SK-N-SH treated with all-trans-retinoic acid at 6 μM for 48 hours (cell line): ENCODE data around the gene TRAK1.

Experiments
- ATAC-seq: fragments of 200-7000 bp; cut with Tn5 transposase; 3 replicates; pipeline ENCODE4 v1.9.1; 2020; ENCODE audit warnings: mild to moderate bottlenecking, moderate library complexity
- ARNTL ChIP-seq: fragments of 450-650 bp; formaldehyde crosslinking; IDR thresholded peaks from 2 replicates; pipeline ENCODE4 v1.5.0; 2020; ENCODE audit warnings: low read depth, mild to moderate bottlenecking, moderate library complexity, borderline replicate concordance
- BACH2 ChIP-seq: fragments of 250-450 bp; sonication (Bioruptor Pico); IDR thresholded peaks from 2 replicates; pipeline ENCODE4 v1.9.0; 2021; ENCODE audit warnings: mild to moderate bottlenecking, borderline replicate concordance
- CSDC2 ChIP-seq: fragments of 250-450 bp; sonication (Bioruptor Pico); IDR thresholded peaks from 2 replicates; pipeline ENCODE4 v1.5.0; 2020; ENCODE audit warnings: mild to moderate bottlenecking, moderate library complexity
- ESRRG ChIP-seq: fragments of 250-450 bp; sonication (Bioruptor Pico); IDR thresholded peaks from 2 replicates; pipeline ENCODE4 v1.6.1; 2021; ENCODE audit warnings: mild to moderate bottlenecking
- GLIS3 ChIP-seq: fragments of 250-450 bp; sonication (Bioruptor Pico); IDR thresholded peaks from 2 replicates; pipeline ENCODE4 v1.5.0; 2020; ENCODE audit warnings: mild to moderate bottlenecking, moderate library complexity
- ISL1 ChIP-seq: fragments of 250-450 bp; sonication (Bioruptor Pico); IDR thresholded peaks from 2 replicates; pipeline ENCODE4 v2.1.2; 2022; ENCODE audit warnings: mild to moderate bottlenecking, moderate library complexity
- OSR1 ChIP-seq: fragments of 250-450 bp; sonication (Bioruptor Pico); IDR thresholded peaks from 2 replicates; pipeline ENCODE4 v1.8.0; 2022; ENCODE audit warnings: moderate library complexity, mild to moderate bottlenecking, inconsistent platforms
- RARB ChIP-seq: fragments of 250-450 bp; sonication (Bioruptor Pico); IDR thresholded peaks from 2 replicates; pipeline ENCODE4 v1.8.0; 2021; ENCODE audit warnings: mild to moderate bottlenecking, moderate library complexity
- SNAI2 ChIP-seq: fragments of 250-450 bp; sonication (Bioruptor Pico); IDR thresholded peaks from 2 replicates; pipeline ENCODE4 v1.5.0; 2020; ENCODE audit warnings: mild to moderate bottlenecking, moderate library complexity
- TOX ChIP-seq: fragments of 250-450 bp; sonication (Bioruptor Pico); IDR thresholded peaks from 2 replicates; pipeline ENCODE4 v1.8.0; 2021; ENCODE audit warnings: mild to moderate bottlenecking, moderate library complexity, borderline replicate concordance
- ZC3H10 ChIP-seq: fragments of 250-450 bp; sonication (Bioruptor Pico); IDR thresholded peaks from 2 replicates; pipeline ENCODE4 v1.5.1; 2021; ENCODE audit warnings: mild to moderate bottlenecking, moderate library complexity
- ZNF565 ChIP-seq: fragments of 450-650 bp; formaldehyde crosslinking; conservative IDR thresholded peaks from 2 replicates; pipeline ENCODE4 v1.5.0; 2020; ENCODE audit warnings: low read depth, mild to moderate bottlenecking, moderate library complexity
- ZNF70 ChIP-seq: fragments of 450-650 bp; formaldehyde crosslinking; IDR thresholded peaks from 2 replicates; pipeline ENCODE4 v1.5.0; 2020; ENCODE audit warnings: mild to moderate bottlenecking, moderate library complexity
- ZNF8 ChIP-seq: fragments of 450-650 bp; formaldehyde crosslinking; IDR thresholded peaks from 2 replicates; pipeline ENCODE4 v1.5.0; 2020; ENCODE audit warnings: mild to moderate bottlenecking, moderate library complexity
- TF ChIP-seq, protein P1 (sequence below): fragments of 250-450 bp; sonication (Bioruptor Pico); IDR thresholded peaks from 2 replicates; pipeline ENCODE4 v1.5.1; 2021; ENCODE audit warnings: mild to moderate bottlenecking, moderate library complexity
- TF ChIP-seq, protein P2 (sequence below): fragments of 250-450 bp; sonication (Bioruptor Pico); IDR thresholded peaks from 2 replicates; pipeline ENCODE4 v1.5.1; 2020; ENCODE audit warnings: low read depth, mild to moderate bottlenecking, moderate library complexity
- TF ChIP-seq, protein P3 (sequence below): fragments of 250-450 bp; sonication (Bioruptor Pico); IDR thresholded peaks from 2 replicates; pipeline ENCODE4 v1.8.0; 2021; ENCODE audit warnings: low read depth, mild to moderate bottlenecking, moderate library complexity, borderline replicate concordance
- TF ChIP-seq, protein P4 (sequence below): fragments of 250-450 bp; sonication (Bioruptor Pico); IDR thresholded peaks from 2 replicates; pipeline ENCODE4 v1.8.0; 2020; ENCODE audit warnings: mild to moderate bottlenecking, moderate library complexity, borderline replicate concordance
- TF ChIP-seq, protein P5 (sequence below): fragments of 250-450 bp; sonication (Bioruptor Pico); IDR thresholded peaks from 2 replicates; pipeline ENCODE4 v1.5.0; 2020; ENCODE audit warnings: mild to moderate bottlenecking, moderate library complexity

TRAK1 gene

DNA sequence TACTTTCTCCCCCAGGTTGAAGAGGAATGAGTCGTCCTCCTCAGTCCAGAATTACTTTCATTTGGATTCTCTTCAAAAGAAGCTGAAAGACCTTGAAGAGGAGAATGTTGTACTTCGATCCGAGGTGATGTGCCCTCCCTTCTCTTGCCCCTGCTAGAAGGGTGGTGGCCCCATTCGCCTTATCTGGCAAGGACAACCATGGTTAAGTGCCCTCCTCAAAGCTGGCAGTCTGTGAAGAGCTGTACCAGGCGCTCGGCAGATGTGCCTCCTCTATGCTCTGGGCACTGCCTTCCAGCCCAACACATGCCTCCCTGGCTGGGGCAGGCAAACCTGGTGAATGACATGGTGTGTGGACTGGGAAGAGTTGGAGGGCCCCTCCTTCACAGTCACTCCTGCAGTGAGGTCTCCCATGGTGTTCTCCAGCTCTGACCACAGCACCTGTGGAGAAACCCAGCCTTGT is 97.9 kb downstream of the TRAK1 start:
- no peak for TF ChIP-seq ISL1
- no peak for TF ChIP-seq RARB (CRISPR knock-in tag)
- ATAC-seq = no peak

DNA sequence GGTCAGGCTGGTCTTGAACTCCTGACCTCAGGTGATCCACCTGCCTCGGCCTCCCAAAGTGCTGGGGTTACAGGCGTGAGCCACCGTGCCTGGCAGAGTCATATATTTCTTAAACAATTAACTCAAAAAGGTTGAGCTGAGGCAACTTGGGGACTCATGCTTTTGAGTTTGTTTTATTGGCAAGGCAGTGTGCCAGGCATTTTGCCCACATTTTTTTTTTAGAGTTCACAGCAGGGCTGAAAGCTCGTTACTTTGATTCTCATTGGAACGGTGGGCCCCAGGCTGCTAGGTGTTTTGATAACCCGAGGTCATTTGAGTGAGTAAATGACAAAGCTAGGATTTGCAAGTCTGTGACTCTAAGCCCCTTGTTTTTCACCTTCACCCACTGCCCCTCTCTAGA is 98.6 kb downstream of the TRAK1 start:
- no peak for ATAC-seq
- no peak for TF ChIP-seq ZC3H10 (CRISPR knock-in tag)
- no peak for TF ChIP-seq ZNF565 (CRISPR knock-in tag)
- TF ChIP-seq, protein P1, sequence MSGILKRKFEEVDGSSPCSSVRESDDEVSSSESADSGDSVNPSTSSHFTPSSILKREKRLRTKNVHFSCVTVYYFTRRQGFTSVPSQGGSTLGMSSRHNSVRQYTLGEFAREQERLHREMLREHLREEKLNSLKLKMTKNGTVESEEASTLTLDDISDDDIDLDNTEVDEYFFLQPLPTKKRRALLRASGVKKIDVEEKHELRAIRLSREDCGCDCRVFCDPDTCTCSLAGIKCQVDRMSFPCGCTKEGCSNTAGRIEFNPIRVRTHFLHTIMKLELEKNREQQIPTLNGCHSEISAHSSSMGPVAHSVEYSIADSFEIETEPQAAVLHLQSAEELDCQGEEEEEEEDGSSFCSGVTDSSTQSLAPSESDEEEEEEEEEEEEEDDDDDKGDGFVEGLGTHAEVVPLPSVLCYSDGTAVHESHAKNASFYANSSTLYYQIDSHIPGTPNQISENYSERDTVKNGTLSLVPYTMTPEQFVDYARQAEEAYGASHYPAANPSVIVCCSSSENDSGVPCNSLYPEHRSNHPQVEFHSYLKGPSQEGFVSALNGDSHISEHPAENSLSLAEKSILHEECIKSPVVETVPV (CRISPR knock-in tag) = no peak
- TF ChIP-seq, protein P2, sequence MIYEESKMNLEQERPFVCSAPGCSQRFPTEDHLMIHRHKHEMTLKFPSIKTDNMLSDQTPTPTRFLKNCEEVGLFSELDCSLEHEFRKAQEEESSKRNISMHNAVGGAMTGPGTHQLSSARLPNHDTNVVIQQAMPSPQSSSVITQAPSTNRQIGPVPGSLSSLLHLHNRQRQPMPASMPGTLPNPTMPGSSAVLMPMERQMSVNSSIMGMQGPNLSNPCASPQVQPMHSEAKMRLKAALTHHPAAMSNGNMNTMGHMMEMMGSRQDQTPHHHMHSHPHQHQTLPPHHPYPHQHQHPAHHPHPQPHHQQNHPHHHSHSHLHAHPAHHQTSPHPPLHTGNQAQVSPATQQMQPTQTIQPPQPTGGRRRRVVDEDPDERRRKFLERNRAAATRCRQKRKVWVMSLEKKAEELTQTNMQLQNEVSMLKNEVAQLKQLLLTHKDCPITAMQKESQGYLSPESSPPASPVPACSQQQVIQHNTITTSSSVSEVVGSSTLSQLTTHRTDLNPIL (CRISPR knock-in tag) = no peak
- no peak for TF ChIP-seq OSR1 (CRISPR knock-in tag)
- TF ChIP-seq ZNF70 (CRISPR knock-in tag) = no peak
- no peak for TF ChIP-seq ARNTL
- no peak for TF ChIP-seq BACH2 (CRISPR knock-in tag)
- TF ChIP-seq, protein P3, sequence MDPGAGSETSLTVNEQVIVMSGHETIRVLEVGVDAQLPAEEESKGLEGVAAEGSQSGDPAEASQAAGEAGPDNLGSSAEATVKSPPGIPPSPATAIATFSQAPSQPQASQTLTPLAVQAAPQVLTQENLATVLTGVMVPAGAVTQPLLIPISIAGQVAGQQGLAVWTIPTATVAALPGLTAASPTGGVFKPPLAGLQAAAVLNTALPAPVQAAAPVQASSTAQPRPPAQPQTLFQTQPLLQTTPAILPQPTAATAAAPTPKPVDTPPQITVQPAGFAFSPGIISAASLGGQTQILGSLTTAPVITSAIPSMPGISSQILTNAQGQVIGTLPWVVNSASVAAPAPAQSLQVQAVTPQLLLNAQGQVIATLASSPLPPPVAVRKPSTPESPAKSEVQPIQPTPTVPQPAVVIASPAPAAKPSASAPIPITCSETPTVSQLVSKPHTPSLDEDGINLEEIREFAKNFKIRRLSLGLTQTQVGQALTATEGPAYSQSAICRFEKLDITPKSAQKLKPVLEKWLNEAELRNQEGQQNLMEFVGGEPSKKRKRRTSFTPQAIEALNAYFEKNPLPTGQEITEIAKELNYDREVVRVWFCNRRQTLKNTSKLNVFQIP (CRISPR knock-in tag) = no peak
- TF ChIP-seq, protein P4, sequence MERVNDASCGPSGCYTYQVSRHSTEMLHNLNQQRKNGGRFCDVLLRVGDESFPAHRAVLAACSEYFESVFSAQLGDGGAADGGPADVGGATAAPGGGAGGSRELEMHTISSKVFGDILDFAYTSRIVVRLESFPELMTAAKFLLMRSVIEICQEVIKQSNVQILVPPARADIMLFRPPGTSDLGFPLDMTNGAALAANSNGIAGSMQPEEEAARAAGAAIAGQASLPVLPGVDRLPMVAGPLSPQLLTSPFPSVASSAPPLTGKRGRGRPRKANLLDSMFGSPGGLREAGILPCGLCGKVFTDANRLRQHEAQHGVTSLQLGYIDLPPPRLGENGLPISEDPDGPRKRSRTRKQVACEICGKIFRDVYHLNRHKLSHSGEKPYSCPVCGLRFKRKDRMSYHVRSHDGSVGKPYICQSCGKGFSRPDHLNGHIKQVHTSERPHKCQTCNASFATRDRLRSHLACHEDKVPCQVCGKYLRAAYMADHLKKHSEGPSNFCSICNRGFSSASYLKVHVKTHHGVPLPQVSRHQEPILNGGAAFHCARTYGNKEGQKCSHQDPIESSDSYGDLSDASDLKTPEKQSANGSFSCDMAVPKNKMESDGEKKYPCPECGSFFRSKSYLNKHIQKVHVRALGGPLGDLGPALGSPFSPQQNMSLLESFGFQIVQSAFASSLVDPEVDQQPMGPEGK (CRISPR knock-in tag) = no peak
- no peak for TF ChIP-seq SNAI2
- TF ChIP-seq ZNF8 (CRISPR knock-in tag) = no peak
- TF ChIP-seq, protein P5, sequence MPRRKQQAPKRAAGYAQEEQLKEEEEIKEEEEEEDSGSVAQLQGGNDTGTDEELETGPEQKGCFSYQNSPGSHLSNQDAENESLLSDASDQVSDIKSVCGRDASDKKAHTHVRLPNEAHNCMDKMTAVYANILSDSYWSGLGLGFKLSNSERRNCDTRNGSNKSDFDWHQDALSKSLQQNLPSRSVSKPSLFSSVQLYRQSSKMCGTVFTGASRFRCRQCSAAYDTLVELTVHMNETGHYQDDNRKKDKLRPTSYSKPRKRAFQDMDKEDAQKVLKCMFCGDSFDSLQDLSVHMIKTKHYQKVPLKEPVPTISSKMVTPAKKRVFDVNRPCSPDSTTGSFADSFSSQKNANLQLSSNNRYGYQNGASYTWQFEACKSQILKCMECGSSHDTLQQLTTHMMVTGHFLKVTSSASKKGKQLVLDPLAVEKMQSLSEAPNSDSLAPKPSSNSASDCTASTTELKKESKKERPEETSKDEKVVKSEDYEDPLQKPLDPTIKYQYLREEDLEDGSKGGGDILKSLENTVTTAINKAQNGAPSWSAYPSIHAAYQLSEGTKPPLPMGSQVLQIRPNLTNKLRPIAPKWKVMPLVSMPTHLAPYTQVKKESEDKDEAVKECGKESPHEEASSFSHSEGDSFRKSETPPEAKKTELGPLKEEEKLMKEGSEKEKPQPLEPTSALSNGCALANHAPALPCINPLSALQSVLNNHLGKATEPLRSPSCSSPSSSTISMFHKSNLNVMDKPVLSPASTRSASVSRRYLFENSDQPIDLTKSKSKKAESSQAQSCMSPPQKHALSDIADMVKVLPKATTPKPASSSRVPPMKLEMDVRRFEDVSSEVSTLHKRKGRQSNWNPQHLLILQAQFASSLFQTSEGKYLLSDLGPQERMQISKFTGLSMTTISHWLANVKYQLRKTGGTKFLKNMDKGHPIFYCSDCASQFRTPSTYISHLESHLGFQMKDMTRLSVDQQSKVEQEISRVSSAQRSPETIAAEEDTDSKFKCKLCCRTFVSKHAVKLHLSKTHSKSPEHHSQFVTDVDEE (CRISPR knock-in tag) = no peak
- TF ChIP-seq RARB (CRISPR knock-in tag) = no peak
- no peak for TF ChIP-seq ISL1
- no peak for TF ChIP-seq CSDC2 (CRISPR knock-in tag)
- no peak for TF ChIP-seq ESRRG

DNA sequence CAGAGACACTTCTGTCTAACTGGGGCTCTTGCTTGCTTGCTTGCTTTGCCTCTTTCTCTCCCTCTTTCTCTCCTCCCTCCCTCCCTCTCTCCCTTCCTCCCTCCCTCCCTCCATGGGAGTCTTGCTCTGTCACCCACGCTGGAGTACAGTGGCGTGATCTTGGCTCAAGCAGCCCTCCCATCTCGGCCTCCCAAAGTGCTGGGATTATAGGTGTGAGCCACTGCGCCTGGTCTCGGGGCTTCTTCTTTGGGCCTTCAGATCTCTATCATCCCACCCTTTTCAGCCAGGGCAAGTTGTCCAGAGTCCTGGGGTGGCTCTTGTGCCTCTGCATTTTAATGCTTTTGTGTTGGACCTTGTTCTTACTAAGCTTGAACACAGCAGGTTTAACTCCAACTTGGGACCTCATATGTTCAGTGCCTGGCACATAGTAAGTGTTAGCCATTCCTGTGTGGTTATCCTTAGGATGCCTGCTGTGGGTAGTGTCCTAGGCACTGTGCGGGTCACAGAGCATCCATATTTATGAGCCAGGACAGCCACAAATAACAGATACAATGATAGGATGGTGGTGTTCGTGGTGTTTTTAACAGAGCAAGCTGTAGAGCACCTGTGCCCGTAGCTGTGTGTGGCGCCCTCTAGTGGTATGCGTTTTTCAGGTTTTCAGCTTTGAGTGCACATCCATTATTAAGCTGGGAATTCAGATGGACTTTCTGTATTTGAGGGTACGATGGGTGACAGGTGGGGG is 99.7 kb downstream of the TRAK1 start:
- peak; percentile 93 for ATAC-seq
- TF ChIP-seq GLIS3 = no peak
- TF ChIP-seq, protein P1 (CRISPR knock-in tag) = no peak
- TF ChIP-seq TOX (CRISPR knock-in tag) = no peak
- TF ChIP-seq, protein P4 (CRISPR knock-in tag) = no peak
- TF ChIP-seq ISL1 = no peak
- TF ChIP-seq ZC3H10 (CRISPR knock-in tag) = no peak
- no peak for TF ChIP-seq SNAI2
- TF ChIP-seq, protein P2 (CRISPR knock-in tag) = no peak
- TF ChIP-seq BACH2 (CRISPR knock-in tag) = no peak
- TF ChIP-seq ZNF70 (CRISPR knock-in tag) = no peak
- TF ChIP-seq OSR1 (CRISPR knock-in tag) = no peak
- no peak for TF ChIP-seq CSDC2 (CRISPR knock-in tag)
